ENCODE results near the gene MRPL54.

Gene MRPL54

GRCh38 chr19:3762501-3763459 lies at the start of gene MRPL54:
MRPL54 (plus strand) TSS chr19:3762682; CDS start chr19:3762701, 19 bp downstream.
- peak within 1 kb of the TSS; percentile 78 to 85 for H3K4me3 ChIP-seq (replicated peaks in 1 of 2; ENCODE audit: low read depth in 2 of 2, low read length in 2 of 2)
- TF ChIP-seq CTCF (IDR thresholded peaks at IDR 0.05; ENCODE audit: low read depth, low read length) = no peak
- DNase-seq (ENCODE audit: low read depth in 2 of 2) = peak; percentile 99 to 100

- no peak for DNase-seq (ENCODE audit: low read depth in 2 of 2)
- TF ChIP-seq CTCF (IDR thresholded peaks at IDR 0.05; ENCODE audit: low read depth, low read length) = no peak
- H3K4me3 ChIP-seq (replicated peaks in 1 of 2; ENCODE audit: low read depth in 2 of 2, low read length in 2 of 2) = no peak overlapping the region
These were observed 46.3 kb upstream of the MRPL54 start for GRCh38 chr19:3716147-3716668.

GRCh38 chr19:3719868-3720267 lies 42.6 kb upstream of the MRPL54 start:
- no peak for DNase-seq (ENCODE audit: low read depth in 2 of 2)
- TF ChIP-seq CTCF (IDR thresholded peaks at IDR 0.05; ENCODE audit: low read depth, low read length) = no peak

GRCh38 chr19:3720349-3720917 lies 42.0 kb upstream of the MRPL54 start:
- no peak for DNase-seq (ENCODE audit: low read depth in 2 of 2)
- no peak overlapping the region for H3K4me3 ChIP-seq (replicated peaks in 1 of 2; ENCODE audit: low read depth in 2 of 2, low read length in 2 of 2)
- no peak for TF ChIP-seq CTCF (IDR thresholded peaks at IDR 0.05; ENCODE audit: low read depth, low read length)

More at GRCh38 chr19:3719868-3720267, 42.6 kb upstream of the MRPL54 start:
- H3K4me3 ChIP-seq (replicated peaks in 1 of 2; ENCODE audit: low read depth in 2 of 2, low read length in 2 of 2) = no peak overlapping the region

- H3K4me3 ChIP-seq (replicated peaks in 1 of 2; ENCODE audit: low read depth in 2 of 2, low read length in 2 of 2) = peak overlapping the region in 1 of 2 donors; percentile 11
- no peak for TF ChIP-seq CTCF (IDR thresholded peaks at IDR 0.05; ENCODE audit: low read depth, low read length)
- DNase-seq (ENCODE audit: low read depth in 2 of 2) = peak; percentile 83 to 90
These were observed 41.2 kb upstream of the MRPL54 start for GRCh38 chr19:3721131-3721886.

- no peak for DNase-seq (ENCODE audit: low read depth in 2 of 2)
- H3K4me3 ChIP-seq (replicated peaks in 1 of 2; ENCODE audit: low read depth in 2 of 2, low read length in 2 of 2) = peak overlapping the region in 1 of 2 donors; percentile 11
- TF ChIP-seq CTCF (IDR thresholded peaks at IDR 0.05; ENCODE audit: low read depth, low read length) = no peak
These were observed 40.5 kb upstream of the MRPL54 start for GRCh38 chr19:3721887-3722442.
